ENCODE measurements around the gene ARRDC5.

GRCh38 chr19:4904481-4904880 lies 1.8 kb upstream of the ARRDC5 start:
- TF ChIP-seq MAX (CRISPR knock-in tag; IDR thresholded peaks at IDR 0.05) (no peak), FOXJ3 (CRISPR knock-in tag; IDR thresholded peaks at IDR 0.05; ENCODE audit: borderline replicate concordance) (no peak)

All from WTC11 (cell line).